HepG2 (cell line): ENCODE data around the gene PRKCB. TPM values are rescaled to one million over a fixed set of nuclear protein-coding genes. Genes with fewer than 3 reads are reported as not detected.

ENCODE experiments used
- KLF12 ChIP-seq: sonication (generic); formaldehyde crosslinking; IDR thresholded peaks from 2 replicates; pipeline ENCODE4 v1.4.0; 2020; ENCODE audit warnings: missing genetic modification reagents, borderline replicate concordance
- MIXL1 ChIP-seq: IDR thresholded peaks from 2 replicates; pipeline ENCODE4 v1.6.1; 2016
- NR2F2 ChIP-seq: IDR thresholded peaks from 2 replicates; pipeline ENCODE4 v1.6.1; 2012; ENCODE audit warnings: low read depth, inconsistent platforms, borderline replicate concordance
- RFXANK ChIP-seq: IDR thresholded peaks from 2 replicates; pipeline ENCODE4 v1.6.1; 2016
- ZFP90 ChIP-seq: sonication (generic); formaldehyde crosslinking; IDR thresholded peaks from 2 replicates; pipeline ENCODE4 v1.8.0; 2022; ENCODE audit warnings: missing genetic modification reagents, mild to moderate bottlenecking, inconsistent platforms, borderline replicate concordance
- polyA plus RNA-seq, 8 experiments: library from polyadenylated mRNA; depleted of rRNA in 3 of 8; stranded (reverse) in 7 of 8; unstranded in 1 of 8; fragments of >200 nt; fragmentation: Illumina TruSeq in 4 of 8; extraction: Trizol in 4 of 8; gene quantifications; 2 replicates each; pipeline versions ENCODE4 v1.2.1 to v1.2.3, GENCODE V29; 2011 to 2016; ENCODE audit warnings: low read depth in 4 of 8, missing spikeins in 1 of 8, mixed read lengths in 1 of 8; ENCODE audit not compliant: insufficient read depth in 1 of 8
- total RNA-seq, 5 experiments: library from RNA; depleted of rRNA; stranded (reverse); fragments of >200 nt; fragmentation: Illumina TruSeq; extraction: Trizol; gene quantifications; 2 replicates each; pipeline ENCODE4 v1.2.3, GENCODE V29; 2016; ENCODE audit warnings: low read depth in 1 of 5
- TF ChIP-seq, protein P1 (sequence below), 2 experiments: sonication (generic) in 1 of 2; formaldehyde crosslinking in 1 of 2; IDR thresholded peaks; 2 replicates each; pipeline versions ENCODE4 v1.4.0 to v1.6.1; 2016 to 2020; ENCODE audit warnings: borderline replicate concordance in 1 of 2, low read depth in 1 of 2, mild to moderate bottlenecking in 1 of 2, missing genetic modification reagents in 1 of 2
- TF ChIP-seq, protein P2 (sequence below): sonication (generic); formaldehyde crosslinking; IDR thresholded peaks from 2 replicates; pipeline ENCODE4 v1.5.0; 2020; ENCODE audit warnings: missing genetic modification reagents, mild to moderate bottlenecking, borderline replicate concordance
- TF ChIP-seq, protein P3 (sequence below): fragments of 450-650 bp; IDR thresholded peaks from 2 replicates; pipeline ENCODE4 v1.6.1; 2016
- TF ChIP-seq, protein P4 (sequence below): sonication (generic); formaldehyde crosslinking; conservative IDR thresholded peaks from 2 replicates; pipeline ENCODE4 v1.4.0; 2020; ENCODE audit warnings: missing genetic modification reagents

The PRKCB gene
- total and polyA plus RNA-seq, 2 of the 13 experiments (the other 11 are each of a cell fraction or from before 2014, with no cell fraction given) = 0.01 TPM; not detected in 1

DNA sequence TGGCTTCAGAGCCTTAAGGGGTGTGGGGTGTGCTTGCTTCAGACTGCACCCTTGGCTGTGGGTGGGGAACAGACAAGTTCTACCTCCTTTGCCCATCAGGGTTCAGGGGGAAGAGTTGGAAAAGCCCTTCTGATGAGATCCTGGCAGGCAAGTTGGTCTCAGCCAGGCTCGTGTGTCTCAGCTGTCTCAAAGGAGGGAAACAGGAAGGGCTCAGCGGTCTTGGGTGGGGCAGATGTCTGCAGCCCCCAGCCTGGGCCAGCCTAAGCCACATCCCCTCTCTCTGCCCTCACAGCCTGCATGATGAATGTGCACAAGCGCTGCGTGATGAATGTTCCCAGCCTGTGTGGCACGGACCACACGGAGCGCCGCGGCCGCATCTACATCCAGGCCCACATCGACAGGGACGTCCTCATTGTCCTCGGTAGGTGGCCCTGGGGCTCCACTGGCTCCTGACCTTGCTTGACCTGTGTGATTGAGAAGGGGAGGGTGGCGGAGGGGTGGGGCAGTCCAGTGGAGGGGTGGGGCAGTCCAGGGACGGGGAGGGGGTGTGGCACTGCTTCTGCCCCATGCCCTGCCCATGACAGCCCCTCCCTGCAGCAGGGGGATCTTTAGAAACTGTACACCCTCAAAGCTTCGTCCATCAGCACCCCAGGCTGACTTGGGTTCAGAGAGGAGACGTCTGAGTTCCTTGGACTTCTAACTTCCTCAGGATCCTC, 199.5 kb downstream of the PRKCB start (continued):
- TF ChIP-seq, protein P1, sequence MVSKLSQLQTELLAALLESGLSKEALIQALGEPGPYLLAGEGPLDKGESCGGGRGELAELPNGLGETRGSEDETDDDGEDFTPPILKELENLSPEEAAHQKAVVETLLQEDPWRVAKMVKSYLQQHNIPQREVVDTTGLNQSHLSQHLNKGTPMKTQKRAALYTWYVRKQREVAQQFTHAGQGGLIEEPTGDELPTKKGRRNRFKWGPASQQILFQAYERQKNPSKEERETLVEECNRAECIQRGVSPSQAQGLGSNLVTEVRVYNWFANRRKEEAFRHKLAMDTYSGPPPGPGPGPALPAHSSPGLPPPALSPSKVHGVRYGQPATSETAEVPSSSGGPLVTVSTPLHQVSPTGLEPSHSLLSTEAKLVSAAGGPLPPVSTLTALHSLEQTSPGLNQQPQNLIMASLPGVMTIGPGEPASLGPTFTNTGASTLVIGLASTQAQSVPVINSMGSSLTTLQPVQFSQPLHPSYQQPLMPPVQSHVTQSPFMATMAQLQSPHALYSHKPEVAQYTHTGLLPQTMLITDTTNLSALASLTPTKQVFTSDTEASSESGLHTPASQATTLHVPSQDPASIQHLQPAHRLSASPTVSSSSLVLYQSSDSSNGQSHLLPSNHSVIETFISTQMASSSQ (IDR thresholded peaks at IDR 0.05; ENCODE audit: low read depth) = no peak
- TF ChIP-seq, protein P1 (CRISPR knock-in tag; IDR thresholded peaks at IDR 0.05; ENCODE audit: borderline replicate concordance) = no peak
- TF ChIP-seq, protein P2, sequence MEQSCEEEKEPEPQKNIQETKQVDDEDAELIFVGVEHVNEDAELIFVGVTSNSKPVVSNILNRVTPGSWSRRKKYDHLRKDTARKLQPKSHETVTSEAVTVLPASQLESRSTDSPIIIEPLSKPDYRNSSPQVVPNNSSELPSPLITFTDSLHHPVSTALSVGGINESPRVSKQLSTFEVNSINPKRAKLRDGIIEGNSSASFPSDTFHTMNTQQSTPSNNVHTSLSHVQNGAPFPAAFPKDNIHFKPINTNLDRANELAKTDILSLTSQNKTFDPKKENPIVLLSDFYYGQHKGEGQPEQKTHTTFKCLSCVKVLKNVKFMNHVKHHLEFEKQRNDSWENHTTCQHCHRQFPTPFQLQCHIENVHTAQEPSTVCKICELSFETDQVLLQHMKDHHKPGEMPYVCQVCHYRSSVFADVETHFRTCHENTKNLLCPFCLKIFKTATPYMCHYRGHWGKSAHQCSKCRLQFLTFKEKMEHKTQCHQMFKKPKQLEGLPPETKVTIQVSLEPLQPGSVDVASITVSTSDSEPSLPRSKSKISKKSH (CRISPR knock-in tag) = no peak
- TF ChIP-seq KLF12 (CRISPR knock-in tag) = no peak
- TF ChIP-seq, protein P3, sequence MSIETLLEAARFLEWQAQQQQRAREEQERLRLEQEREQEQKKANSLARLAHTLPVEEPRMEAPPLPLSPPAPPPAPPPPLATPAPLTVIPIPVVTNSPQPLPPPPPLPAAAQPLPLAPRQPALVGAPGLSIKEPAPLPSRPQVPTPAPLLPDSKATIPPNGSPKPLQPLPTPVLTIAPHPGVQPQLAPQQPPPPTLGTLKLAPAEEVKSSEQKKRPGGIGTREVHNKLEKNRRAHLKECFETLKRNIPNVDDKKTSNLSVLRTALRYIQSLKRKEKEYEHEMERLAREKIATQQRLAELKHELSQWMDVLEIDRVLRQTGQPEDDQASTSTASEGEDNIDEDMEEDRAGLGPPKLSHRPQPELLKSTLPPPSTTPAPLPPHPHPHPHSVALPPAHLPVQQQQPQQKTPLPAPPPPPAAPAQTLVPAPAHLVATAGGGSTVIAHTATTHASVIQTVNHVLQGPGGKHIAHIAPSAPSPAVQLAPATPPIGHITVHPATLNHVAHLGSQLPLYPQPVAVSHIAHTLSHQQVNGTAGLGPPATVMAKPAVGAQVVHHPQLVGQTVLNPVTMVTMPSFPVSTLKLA = no peak
- no peak for TF ChIP-seq RFXANK (CRISPR knock-in tag)
- no peak for TF ChIP-seq ZFP90 (CRISPR knock-in tag)
- no peak for TF ChIP-seq NR2F2
- no peak for TF ChIP-seq MIXL1 (CRISPR knock-in tag)
- TF ChIP-seq, protein P4, sequence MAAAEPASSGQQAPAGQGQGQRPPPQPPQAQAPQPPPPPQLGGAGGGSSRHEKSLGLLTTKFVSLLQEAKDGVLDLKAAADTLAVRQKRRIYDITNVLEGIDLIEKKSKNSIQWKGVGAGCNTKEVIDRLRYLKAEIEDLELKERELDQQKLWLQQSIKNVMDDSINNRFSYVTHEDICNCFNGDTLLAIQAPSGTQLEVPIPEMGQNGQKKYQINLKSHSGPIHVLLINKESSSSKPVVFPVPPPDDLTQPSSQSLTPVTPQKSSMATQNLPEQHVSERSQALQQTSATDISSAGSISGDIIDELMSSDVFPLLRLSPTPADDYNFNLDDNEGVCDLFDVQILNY (CRISPR knock-in tag) = no peak
- TF ChIP-seq, all 625 proteins: peak for 0
